ENCODE results near the gene SAMD14.

Gene SAMD14

GRCh38 chr17:50087912-50088405 is 42.0 kb downstream of the SAMD14 start:
- H3K36me3 ChIP-seq (ENCODE audit: control insufficient read depth in 1 of 2, insufficient read depth in 2 of 2, low read length in 2 of 2) = no peaks in the 10 kb centered on the region

GRCh38 chr17:50087246-50087911 is 42.6 kb downstream of the SAMD14 start:
- H3K27me3 ChIP-seq (ENCODE audit: low read depth, low read length) = no peaks in the 10 kb centered on the region
- peaks cover 0 to 3% of the 10 kb centered on the region in 2 donors for H3K36me3 ChIP-seq (ENCODE audit: control insufficient read depth in 1 of 2, insufficient read depth in 2 of 2, low read length in 2 of 2)
- no peak overlapping the region for H3K4me3 ChIP-seq (ENCODE audit: low read depth in 1 of 2, low read length in 2 of 2)
- no peaks in the 10 kb centered on the region for H3K9me3 ChIP-seq (ENCODE audit: control insufficient read depth in 1 of 2, low read length in 2 of 2)
- no peaks in the 10 kb centered on the region for H3K4me1 ChIP-seq (ENCODE audit: control insufficient read depth in 1 of 2, insufficient read depth in 2 of 2, low read length in 2 of 2)
- H3K27ac ChIP-seq (ENCODE audit: low read length) = no peak overlapping the region

More at GRCh38 chr17:50087912-50088405, 42.0 kb downstream of the SAMD14 start:
- H3K27me3 ChIP-seq (ENCODE audit: low read depth, low read length) = no peaks in the 10 kb centered on the region
- H3K9me3 ChIP-seq (ENCODE audit: control insufficient read depth in 1 of 2, low read length in 2 of 2) = no peaks in the 10 kb centered on the region
- H3K27ac ChIP-seq (ENCODE audit: low read length) = no peak overlapping the region
- no peak overlapping the region for H3K4me3 ChIP-seq (ENCODE audit: low read depth in 1 of 2, low read length in 2 of 2)
- H3K4me1 ChIP-seq (ENCODE audit: control insufficient read depth in 1 of 2, insufficient read depth in 2 of 2, low read length in 2 of 2) = no peaks in the 10 kb centered on the region

- H3K4me3 ChIP-seq (ENCODE audit: low read depth in 1 of 2, low read length in 2 of 2) = no peak overlapping the region
- peaks cover 28 to 41% of the 10 kb centered on the region in 2 donors for H3K36me3 ChIP-seq (ENCODE audit: control insufficient read depth in 1 of 2, insufficient read depth in 2 of 2, low read length in 2 of 2)
- no peak overlapping the region for H3K27ac ChIP-seq (ENCODE audit: low read length)
- H3K4me1 ChIP-seq (ENCODE audit: control insufficient read depth in 1 of 2, insufficient read depth in 2 of 2, low read length in 2 of 2) = no peaks in the 10 kb centered on the region
- H3K27me3 ChIP-seq (ENCODE audit: low read depth, low read length) = no peaks in the 10 kb centered on the region
- H3K9me3 ChIP-seq (ENCODE audit: control insufficient read depth in 1 of 2, low read length in 2 of 2) = no peaks in the 10 kb centered on the region
Measured at GRCh38 chr17:50081757-50082156, 48.2 kb downstream of the SAMD14 start.

GRCh38 chr17:50080827-50081226 is 49.1 kb downstream of the SAMD14 start:
- Histone ChIP-seq H3K27ac (ENCODE audit: low read length) (no peak overlapping the region), H3K27me3 (ENCODE audit: low read depth, low read length) (no peaks in the 10 kb centered on the region), H3K4me3 (ENCODE audit: low read depth in 1 of 2, low read length in 2 of 2) (no peak overlapping the region), H3K36me3 (ENCODE audit: control insufficient read depth in 1 of 2, insufficient read depth in 2 of 2, low read length in 2 of 2) (peaks cover 28 to 43% of the 10 kb centered on the region in 2 donors), H3K4me1 (ENCODE audit: control insufficient read depth in 1 of 2, insufficient read depth in 2 of 2, low read length in 2 of 2) (no peaks in the 10 kb centered on the region), H3K9me3 (ENCODE audit: control insufficient read depth in 1 of 2, low read length in 2 of 2) (no peaks in the 10 kb centered on the region)

- Histone ChIP-seq H3K4me1 (ENCODE audit: control insufficient read depth in 1 of 2, insufficient read depth in 2 of 2, low read length in 2 of 2) (no peaks in the 10 kb centered on the region), H3K36me3 (ENCODE audit: control insufficient read depth in 1 of 2, insufficient read depth in 2 of 2, low read length in 2 of 2) (peaks cover 28 to 48% of the 10 kb centered on the region in 2 donors), H3K27me3 (ENCODE audit: low read depth, low read length) (no peaks in the 10 kb centered on the region), H3K9me3 (ENCODE audit: control insufficient read depth in 1 of 2, low read length in 2 of 2) (no peaks in the 10 kb centered on the region), H3K4me3 (ENCODE audit: low read depth in 1 of 2, low read length in 2 of 2) (no peak overlapping the region), H3K27ac (ENCODE audit: low read length) (no peak overlapping the region)
Measured at GRCh38 chr17:50080096-50080480, 49.9 kb downstream of the SAMD14 start.

- no peaks in the 10 kb centered on the region for H3K27me3 ChIP-seq (ENCODE audit: low read depth, low read length)
- H3K4me3 ChIP-seq (ENCODE audit: low read depth in 1 of 2, low read length in 2 of 2) = no peak overlapping the region
- no peaks in the 10 kb centered on the region for H3K9me3 ChIP-seq (ENCODE audit: control insufficient read depth in 1 of 2, low read length in 2 of 2)
- H3K27ac ChIP-seq (ENCODE audit: low read length) = no peak overlapping the region
- peaks cover 32 to 48% of the 10 kb centered on the region in 2 donors for H3K36me3 ChIP-seq (ENCODE audit: control insufficient read depth in 1 of 2, insufficient read depth in 2 of 2, low read length in 2 of 2)
- H3K4me1 ChIP-seq (ENCODE audit: control insufficient read depth in 1 of 2, insufficient read depth in 2 of 2, low read length in 2 of 2) = no peaks in the 10 kb centered on the region
Measured at GRCh38 chr17:50079334-50080095, 50.4 kb downstream of the SAMD14 start.

GRCh38 chr17:50078430-50078829 is 51.5 kb downstream of the SAMD14 start:
- Histone ChIP-seq H3K4me1 (ENCODE audit: control insufficient read depth in 1 of 2, insufficient read depth in 2 of 2, low read length in 2 of 2) (no peaks in the 10 kb centered on the region), H3K27ac (ENCODE audit: low read length) (no peak overlapping the region), H3K4me3 (ENCODE audit: low read depth in 1 of 2, low read length in 2 of 2) (no peak overlapping the region), H3K9me3 (ENCODE audit: control insufficient read depth in 1 of 2, low read length in 2 of 2) (no peaks in the 10 kb centered on the region), H3K27me3 (ENCODE audit: low read depth, low read length) (no peaks in the 10 kb centered on the region), H3K36me3 (ENCODE audit: control insufficient read depth in 1 of 2, insufficient read depth in 2 of 2, low read length in 2 of 2) (peaks cover 32 to 53% of the 10 kb centered on the region in 2 donors)

- peaks cover 29 to 57% of the 10 kb centered on the region in 2 donors for H3K36me3 ChIP-seq (ENCODE audit: control insufficient read depth in 1 of 2, insufficient read depth in 2 of 2, low read length in 2 of 2)
- no peak overlapping the region for H3K27ac ChIP-seq (ENCODE audit: low read length)
- no peaks in the 10 kb centered on the region for H3K9me3 ChIP-seq (ENCODE audit: control insufficient read depth in 1 of 2, low read length in 2 of 2)
Measured at GRCh38 chr17:50076591-50077235, 53.2 kb downstream of the SAMD14 start.

GRCh38 chr17:50076221-50076590 is 53.8 kb downstream of the SAMD14 start:
- H3K4me3 ChIP-seq (ENCODE audit: low read depth in 1 of 2, low read length in 2 of 2) = no peak overlapping the region
- H3K4me1 ChIP-seq (ENCODE audit: control insufficient read depth in 1 of 2, insufficient read depth in 2 of 2, low read length in 2 of 2) = no peaks in the 10 kb centered on the region
- H3K9me3 ChIP-seq (ENCODE audit: control insufficient read depth in 1 of 2, low read length in 2 of 2) = no peaks in the 10 kb centered on the region
- H3K27me3 ChIP-seq (ENCODE audit: low read depth, low read length) = no peaks in the 10 kb centered on the region
- no peak overlapping the region for H3K27ac ChIP-seq (ENCODE audit: low read length)
- peaks cover 32 to 57% of the 10 kb centered on the region in 2 donors for H3K36me3 ChIP-seq (ENCODE audit: control insufficient read depth in 1 of 2, insufficient read depth in 2 of 2, low read length in 2 of 2)

More at GRCh38 chr17:50076591-50077235, 53.2 kb downstream of the SAMD14 start:
- H3K4me3 ChIP-seq (ENCODE audit: low read depth in 1 of 2, low read length in 2 of 2) = no peak overlapping the region
- H3K27me3 ChIP-seq (ENCODE audit: low read depth, low read length) = no peaks in the 10 kb centered on the region
- H3K4me1 ChIP-seq (ENCODE audit: control insufficient read depth in 1 of 2, insufficient read depth in 2 of 2, low read length in 2 of 2) = no peaks in the 10 kb centered on the region

- H3K27ac ChIP-seq (ENCODE audit: low read length) = no peak overlapping the region
- H3K9me3 ChIP-seq (ENCODE audit: control insufficient read depth in 1 of 2, low read length in 2 of 2) = no peaks in the 10 kb centered on the region
- H3K36me3 ChIP-seq (ENCODE audit: control insufficient read depth in 1 of 2, insufficient read depth in 2 of 2, low read length in 2 of 2) = peaks cover 31 to 57% of the 10 kb centered on the region in 2 donors
- no peaks in the 10 kb centered on the region for H3K4me1 ChIP-seq (ENCODE audit: control insufficient read depth in 1 of 2, insufficient read depth in 2 of 2, low read length in 2 of 2)
- H3K4me3 ChIP-seq (ENCODE audit: low read depth in 1 of 2, low read length in 2 of 2) = no peak overlapping the region
- H3K27me3 ChIP-seq (ENCODE audit: low read depth, low read length) = no peaks in the 10 kb centered on the region
Measured at GRCh38 chr17:50075446-50076032, 54.4 kb downstream of the SAMD14 start.

GRCh38 chr17:50074227-50074626 is 55.7 kb downstream of the SAMD14 start:
- Histone ChIP-seq H3K36me3 (ENCODE audit: control insufficient read depth in 1 of 2, insufficient read depth in 2 of 2, low read length in 2 of 2) (peaks cover 25 to 56% of the 10 kb centered on the region in 2 donors), H3K9me3 (ENCODE audit: control insufficient read depth in 1 of 2, low read length in 2 of 2) (no peaks in the 10 kb centered on the region), H3K4me1 (ENCODE audit: control insufficient read depth in 1 of 2, insufficient read depth in 2 of 2, low read length in 2 of 2) (no peaks in the 10 kb centered on the region), H3K4me3 (ENCODE audit: low read depth in 1 of 2, low read length in 2 of 2) (no peak overlapping the region), H3K27me3 (ENCODE audit: low read depth, low read length) (no peaks in the 10 kb centered on the region), H3K27ac (ENCODE audit: low read length) (no peak overlapping the region)

All from muscle layer of duodenum (tissue), 2 donors.